DND-41 (cell line): ENCODE measurements around the gene POLA1.
A peak's percentile ranks its signal among the peaks of the same experiment; 100 is the strongest.

Experiments used
- ATAC-seq: fragments of 200-7000 bp; cut with Tn5 transposase; 3 replicates; pipeline ENCODE4 v1.9.1; 2021; ENCODE audit warnings: low read depth; ENCODE audit not compliant: insufficient read depth
- DNase-seq: peaks from one replicate; pipeline ENCODE4 v3.0.0-alpha.2; 2020
- H2AFZ ChIP-seq: 2 replicates; pipeline ENCODE4 v1.6.0; 2012; ENCODE audit warnings: low read depth, low read length
- H3K27ac ChIP-seq: 2 replicates; pipeline ENCODE4 v1.5.1; 2012; ENCODE audit warnings: low read length, inconsistent platforms
- H3K27me3 ChIP-seq: fragments of 200-600 bp; sonication (generic); 2 replicates; pipeline ENCODE4 v1.6.0; 2012; ENCODE audit warnings: low read length, mild to moderate bottlenecking, inconsistent platforms; ENCODE audit not compliant: insufficient read depth, poor library complexity
- H3K36me3 ChIP-seq: 2 replicates; pipeline ENCODE4 v1.5.1; 2012; ENCODE audit warnings: low read length, inconsistent platforms; ENCODE audit not compliant: insufficient read depth
- H3K4me1 ChIP-seq: 2 replicates; pipeline ENCODE4 v1.5.1; 2012; ENCODE audit warnings: mild to moderate bottlenecking, low read length; ENCODE audit not compliant: insufficient read depth
- H3K4me2 ChIP-seq: 2 replicates; pipeline ENCODE4 v1.6.0; 2012; ENCODE audit warnings: mild to moderate bottlenecking, moderate library complexity, low read length, inconsistent platforms; ENCODE audit not compliant: insufficient read depth
- H3K4me3 ChIP-seq, 2 experiments: fragments of 200-600 bp in 1 of 2; shearing (Covaris generic) in 1 of 2; 2 replicates each; pipeline ENCODE4 v1.5.1; 2012 to 2016; ENCODE audit warnings: inconsistent platforms in 2 of 2, low read length in 2 of 2, mild to moderate bottlenecking in 2 of 2, low read depth in 1 of 2, moderate library complexity in 1 of 2
- H3K79me2 ChIP-seq: 2 replicates; pipeline ENCODE4 v1.6.0; 2012; ENCODE audit warnings: low read length, inconsistent platforms; ENCODE audit not compliant: insufficient read depth
- H3K9ac ChIP-seq: 2 replicates; pipeline ENCODE4 v1.6.0; 2012; ENCODE audit warnings: low read depth, mild to moderate bottlenecking, inconsistent platforms, low read length, moderate library complexity
- H3K9me3 ChIP-seq: 2 replicates; pipeline ENCODE4 v1.5.1; 2012; ENCODE audit warnings: low read length, moderate library complexity, mild to moderate bottlenecking, inconsistent platforms; ENCODE audit not compliant: insufficient read depth, severe bottlenecking
- H4K20me1 ChIP-seq: 2 replicates; pipeline ENCODE4 v1.6.0; 2012; ENCODE audit warnings: low read length; ENCODE audit not compliant: insufficient read depth
- EZH2 ChIP-seq: IDR thresholded peaks from 3 replicates; pipeline ENCODE4 v1.6.1; 2012; ENCODE audit warnings: borderline replicate concordance, low read depth, mild to moderate bottlenecking, moderate library complexity, low read length, inconsistent platforms; ENCODE audit not compliant: severe bottlenecking
- TF ChIP-seq, protein P1 (sequence below): IDR thresholded peaks from 2 replicates; pipeline ENCODE4 v1.5.1; 2012; ENCODE audit warnings: borderline replicate concordance, low read length, moderate library complexity, mild to moderate bottlenecking; ENCODE audit not compliant: poor library complexity, severe bottlenecking; ENCODE audit errors: extremely low read depth

Gene POLA1

DNA sequence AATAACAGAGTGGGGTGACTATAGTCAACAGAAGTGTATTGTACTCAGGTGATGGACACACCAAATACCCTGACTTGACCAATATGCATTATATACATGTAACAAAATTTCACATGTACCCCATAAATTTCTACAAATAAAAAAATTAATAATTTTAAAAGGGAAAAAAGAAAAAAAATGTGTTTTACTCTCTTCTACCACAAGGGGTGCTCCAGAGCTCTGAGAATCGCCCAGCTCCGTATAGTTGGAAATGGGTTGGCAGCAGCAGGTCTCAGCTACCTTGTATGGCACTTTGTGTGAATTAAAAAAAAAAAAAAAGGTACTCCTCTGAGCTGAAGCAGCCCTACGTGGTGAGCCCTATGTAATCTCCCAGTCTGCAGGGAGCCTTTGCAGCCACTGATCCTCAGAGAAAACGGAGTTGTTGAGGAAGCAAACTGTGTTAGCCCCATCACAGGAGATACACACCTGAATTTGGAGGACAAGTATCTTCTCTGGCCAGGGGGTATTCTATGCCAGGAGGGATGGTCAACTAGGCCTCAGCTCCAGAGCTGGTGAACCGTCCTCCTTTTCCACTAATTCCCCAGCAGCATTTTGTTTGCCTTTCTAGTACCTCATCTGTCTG, 17.2 kb upstream of the POLA1 start:
- no peaks in the 10 kb centered on the region for H3K36me3 ChIP-seq
- no peak overlapping the region for H2AFZ ChIP-seq
- no peaks in the 10 kb centered on the region for H3K9me3 ChIP-seq
- no peak overlapping the region for H3K27ac ChIP-seq
- H3K9ac ChIP-seq, result no peak overlapping the region
- ATAC-seq, result peak; percentile 74
- H3K27me3 ChIP-seq, result no peaks in the 10 kb centered on the region
- DNase-seq, result peak; percentile 7
- H3K4me1 ChIP-seq, result no peaks in the 10 kb centered on the region
- no peak for TF ChIP-seq EZH2
- TF ChIP-seq, protein P1, sequence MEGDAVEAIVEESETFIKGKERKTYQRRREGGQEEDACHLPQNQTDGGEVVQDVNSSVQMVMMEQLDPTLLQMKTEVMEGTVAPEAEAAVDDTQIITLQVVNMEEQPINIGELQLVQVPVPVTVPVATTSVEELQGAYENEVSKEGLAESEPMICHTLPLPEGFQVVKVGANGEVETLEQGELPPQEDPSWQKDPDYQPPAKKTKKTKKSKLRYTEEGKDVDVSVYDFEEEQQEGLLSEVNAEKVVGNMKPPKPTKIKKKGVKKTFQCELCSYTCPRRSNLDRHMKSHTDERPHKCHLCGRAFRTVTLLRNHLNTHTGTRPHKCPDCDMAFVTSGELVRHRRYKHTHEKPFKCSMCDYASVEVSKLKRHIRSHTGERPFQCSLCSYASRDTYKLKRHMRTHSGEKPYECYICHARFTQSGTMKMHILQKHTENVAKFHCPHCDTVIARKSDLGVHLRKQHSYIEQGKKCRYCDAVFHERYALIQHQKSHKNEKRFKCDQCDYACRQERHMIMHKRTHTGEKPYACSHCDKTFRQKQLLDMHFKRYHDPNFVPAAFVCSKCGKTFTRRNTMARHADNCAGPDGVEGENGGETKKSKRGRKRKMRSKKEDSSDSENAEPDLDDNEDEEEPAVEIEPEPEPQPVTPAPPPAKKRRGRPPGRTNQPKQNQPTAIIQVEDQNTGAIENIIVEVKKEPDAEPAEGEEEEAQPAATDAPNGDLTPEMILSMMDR, result peak; percentile 46
- H3K79me2 ChIP-seq, result no peaks in the 10 kb centered on the region
- H4K20me1 ChIP-seq, result no peaks in the 10 kb centered on the region
- H3K4me3 ChIP-seq, result no peak overlapping the region
- H3K4me2 ChIP-seq, result no peak overlapping the region

DNA sequence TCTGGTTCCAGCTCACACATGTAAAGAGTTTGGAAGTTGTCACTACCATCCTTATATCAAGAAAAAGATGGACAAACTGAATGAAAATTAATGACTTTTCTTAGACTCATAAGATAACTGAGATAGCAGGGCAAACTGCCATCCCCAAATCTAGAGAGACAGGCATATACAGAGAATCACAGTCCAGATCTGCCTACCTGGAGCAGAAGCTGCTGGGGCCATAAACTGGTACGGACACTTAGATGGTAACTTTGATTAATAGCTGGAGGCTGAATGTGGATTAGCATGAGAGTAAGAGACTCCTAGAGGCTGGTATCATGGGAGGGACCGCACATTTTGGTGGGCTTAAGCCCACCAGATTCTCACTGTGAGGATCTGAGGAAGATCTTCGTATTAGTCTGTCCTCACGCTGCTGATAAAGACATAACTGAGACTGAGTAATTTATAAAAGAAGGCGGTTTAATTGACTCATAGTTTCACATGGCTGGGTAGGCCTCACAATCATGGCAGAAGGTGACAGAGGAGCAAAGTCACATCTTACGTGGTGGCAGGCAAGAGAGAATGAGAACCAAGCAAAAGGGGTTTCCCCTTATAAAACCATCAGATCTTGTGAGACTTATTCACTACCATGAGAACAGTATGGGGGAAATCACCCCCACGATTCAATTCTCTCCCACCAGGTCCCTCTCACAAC, 10.8 kb upstream of the POLA1 start:
- no peaks in the 10 kb centered on the region for H3K27me3 ChIP-seq
- H4K20me1 ChIP-seq, result no peaks in the 10 kb centered on the region
- ATAC-seq (no peak), DNase-seq (no peak)
- no peak overlapping the region for H3K9ac ChIP-seq
- H3K79me2 ChIP-seq, result no peaks in the 10 kb centered on the region
- H3K27ac ChIP-seq, result no peak overlapping the region
- no peaks in the 10 kb centered on the region for H3K4me1 ChIP-seq
- no peak overlapping the region for H3K4me3 ChIP-seq
- no peak overlapping the region for H2AFZ ChIP-seq
- TF ChIP-seq, protein P1, result no peak
- no peak for TF ChIP-seq EZH2
- H3K9me3 ChIP-seq, result no peaks in the 10 kb centered on the region
- no peak overlapping the region for H3K4me2 ChIP-seq
- H3K36me3 ChIP-seq, result no peaks in the 10 kb centered on the region

DNA sequence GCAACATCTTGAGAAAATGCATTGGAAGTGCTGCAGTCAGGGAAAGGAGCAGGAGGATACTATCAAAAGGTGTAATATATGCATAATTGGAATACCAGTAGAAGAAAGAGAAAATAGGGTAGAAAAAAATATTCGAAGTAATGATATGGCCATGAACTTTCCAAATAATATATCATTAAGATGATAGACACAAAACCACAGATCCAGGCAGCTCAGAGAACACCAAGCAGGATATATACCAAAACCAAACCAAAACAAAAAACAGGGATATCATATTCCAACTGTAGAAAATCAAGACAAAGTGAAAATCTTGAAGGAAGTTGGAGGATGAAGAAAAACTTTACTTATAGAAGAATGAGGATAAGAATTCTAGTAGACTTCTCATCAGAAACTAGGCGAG, 9.7 kb upstream of the POLA1 start:
- Histone ChIP-seq H3K4me3 (no peak overlapping the region), H3K9ac (no peak overlapping the region), H4K20me1 (no peaks in the 10 kb centered on the region), H2AFZ (no peak overlapping the region), H3K9me3 (no peaks in the 10 kb centered on the region), H3K79me2 (no peaks in the 10 kb centered on the region), H3K27ac (no peak overlapping the region), H3K4me1 (no peaks in the 10 kb centered on the region), H3K4me2 (no peak overlapping the region), H3K27me3 (no peaks in the 10 kb centered on the region), H3K36me3 (no peaks in the 10 kb centered on the region)
- no peak for DNase-seq
- TF ChIP-seq EZH2, result no peak
- TF ChIP-seq, protein P1, result no peak
- no peak for ATAC-seq
